Psoas muscle (tissue), 8 donors: Measurements from ENCODE around the gene RRP15. TPM values are rescaled to one million over a fixed set of nuclear protein-coding genes. Genes with fewer than 3 reads are reported as not detected.

Experiments
- ATAC-seq, 4 donors: fragments of 200-7000 bp; cut with Tn5 transposase; one replicate each; pipeline ENCODE4 v1.9.1; 2020; ENCODE audit warnings: moderate library complexity in 3 of 4, mild to moderate bottlenecking in 2 of 4
- DNase-seq, 2 donors: peaks; one replicate each; pipeline ENCODE4 v3.0.0-alpha.2; 2020
- H3K27ac ChIP-seq: fragments of 200-600 bp; one replicate; pipeline ENCODE4 v1.8.0; 2022
- H3K27me3 ChIP-seq, 3 donors: fragments of 200-600 bp in 1 of 3; one replicate each; pipeline versions ENCODE4 v1.6.1 to v1.8.0; 2013 to 2022; ENCODE audit warnings: low read length in 2 of 3, mild to moderate bottlenecking in 2 of 3, moderate library complexity in 1 of 3; ENCODE audit not compliant: insufficient read depth in 3 of 3
- H3K36me3 ChIP-seq, 2 donors: fragments of 200-600 bp in 1 of 2; one replicate each; pipeline versions ENCODE4 v1.6.1 to v1.8.0; 2013 to 2022; ENCODE audit warnings: low read depth in 1 of 2, mild to moderate bottlenecking in 1 of 2, moderate library complexity in 1 of 2; ENCODE audit not compliant: insufficient read depth in 1 of 2
- H3K4me1 ChIP-seq: fragments of 200-600 bp; one replicate; pipeline ENCODE4 v1.8.0; 2022
- H3K4me3 ChIP-seq: fragments of 200-600 bp; one replicate; pipeline ENCODE4 v1.8.0; 2022; ENCODE audit warnings: mild to moderate bottlenecking
- H3K9me3 ChIP-seq: fragments of 200-600 bp; one replicate; pipeline ENCODE4 v1.8.0; 2022
- WGBS, 3 donors: extraction: QIAGEN DNeasy Blood & Tissue Kit; methylation state at CpG; one replicate each; pipeline versions ENCODE4 v1.1.6 to v1.1.7; 2013; 5-methylcytosine and 5-hydroxymethylcytosine counted together
- intact Hi-C, 2 donors: fragments of 100-400 bp; cut with DNase I; formaldehyde crosslinking; loops; one replicate each; pipeline versions ENCODE4 v1.11.0 to v1.14.2; 2022
- polyA plus RNA-seq, 3 donors: library from polyadenylated mRNA; stranded (reverse); fragments of 200-250 nt; gene quantifications; one replicate each; pipeline ENCODE4 v1.2.3, GENCODE V29; 2013
- total RNA-seq, 4 donors: library from RNA; stranded (reverse); fragmentation: NEBNext Ultra II Directional in 2 of 4; extraction: Animal tissue kit (Norgen Biotek cat#: 25700) in 2 of 4; gene quantifications; one replicate each; pipeline versions ENCODE4 v1.2.1 to v1.2.4, GENCODE V29; 2021 to 2023
- TF ChIP-seq, protein P1 (sequence below): fragments of 200-600 bp; IDR thresholded peaks from one replicate; pipeline ENCODE4 v1.8.0; 2022; ENCODE audit warnings: antibody characterized with exemption
- donor health status: healthy with polysubstance abuse.
- donor health status: DM: no; HTN: no; CAD: no; lungs with moderate emphysema.
- donor health status: Bipolar disorder and iron deficiency.
- donor health status: healthy.
- donor health status: DM: yes; HTN: yes; CAD: no.
- donor health status: DM: no; HTN: no; CAD: no.
- donor health status: DM: no; HTN: no; CAD: no.
- donor health status: DM: yes; HTN: yes; CAD: no.

Gene RRP15
- total and polyA plus RNA-seq, 7 donors: 10.1 to 58.4 (median 32.0) TPM

DNA sequence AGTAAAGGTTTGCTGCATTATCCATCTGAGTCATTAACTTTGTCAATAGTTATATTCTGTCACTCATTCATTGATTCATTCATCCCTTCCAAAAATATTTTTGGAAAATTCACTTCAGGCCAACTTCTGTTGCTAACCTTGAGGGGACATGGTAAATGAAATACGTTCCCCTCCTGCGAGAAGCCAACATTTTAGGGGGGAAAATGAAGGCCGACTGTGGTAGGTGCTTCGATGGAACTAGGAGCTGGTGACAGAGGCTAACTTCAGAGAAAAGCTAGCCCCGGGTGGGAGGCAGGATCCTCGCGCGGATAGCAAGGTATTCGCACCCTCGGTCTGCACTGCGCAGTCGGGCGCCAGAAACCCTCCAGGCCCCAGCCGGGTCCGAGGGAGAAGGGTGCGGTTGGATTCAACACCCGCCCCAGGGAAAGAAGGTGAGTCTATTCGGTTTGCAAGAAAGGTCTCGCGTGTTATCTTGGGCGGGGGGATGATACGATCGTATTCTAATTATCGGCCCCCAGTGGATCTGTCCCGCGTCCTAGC, 646 bp upstream of the RRP15 start:
- DNase-seq: no peak
- Histone ChIP-seq H3K27me3 (peaks cover 0 to 2% (median 0%) of the 10 kb centered on the region in 3 donors), H3K9me3 (no peaks in the 10 kb centered on the region), H3K4me1 (peaks cover 26% of the 10 kb centered on the region), H3K4me3 (peak overlapping the region; percentile 75), H3K27ac (peak overlapping the region; percentile 89), H3K36me3 (peaks cover 0 to 4% of the 10 kb centered on the region in 2 donors)
- intact Hi-C loops: no loop called here
- TF ChIP-seq, protein P1, sequence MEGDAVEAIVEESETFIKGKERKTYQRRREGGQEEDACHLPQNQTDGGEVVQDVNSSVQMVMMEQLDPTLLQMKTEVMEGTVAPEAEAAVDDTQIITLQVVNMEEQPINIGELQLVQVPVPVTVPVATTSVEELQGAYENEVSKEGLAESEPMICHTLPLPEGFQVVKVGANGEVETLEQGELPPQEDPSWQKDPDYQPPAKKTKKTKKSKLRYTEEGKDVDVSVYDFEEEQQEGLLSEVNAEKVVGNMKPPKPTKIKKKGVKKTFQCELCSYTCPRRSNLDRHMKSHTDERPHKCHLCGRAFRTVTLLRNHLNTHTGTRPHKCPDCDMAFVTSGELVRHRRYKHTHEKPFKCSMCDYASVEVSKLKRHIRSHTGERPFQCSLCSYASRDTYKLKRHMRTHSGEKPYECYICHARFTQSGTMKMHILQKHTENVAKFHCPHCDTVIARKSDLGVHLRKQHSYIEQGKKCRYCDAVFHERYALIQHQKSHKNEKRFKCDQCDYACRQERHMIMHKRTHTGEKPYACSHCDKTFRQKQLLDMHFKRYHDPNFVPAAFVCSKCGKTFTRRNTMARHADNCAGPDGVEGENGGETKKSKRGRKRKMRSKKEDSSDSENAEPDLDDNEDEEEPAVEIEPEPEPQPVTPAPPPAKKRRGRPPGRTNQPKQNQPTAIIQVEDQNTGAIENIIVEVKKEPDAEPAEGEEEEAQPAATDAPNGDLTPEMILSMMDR: no peak
- ATAC-seq: peak in 2 of 4 donors; percentile 44 to 47
- 5 to 6% (median 5%) methylated on average over 26 of the region's 26 CpGs for WGBS, 3 donors

DNA sequence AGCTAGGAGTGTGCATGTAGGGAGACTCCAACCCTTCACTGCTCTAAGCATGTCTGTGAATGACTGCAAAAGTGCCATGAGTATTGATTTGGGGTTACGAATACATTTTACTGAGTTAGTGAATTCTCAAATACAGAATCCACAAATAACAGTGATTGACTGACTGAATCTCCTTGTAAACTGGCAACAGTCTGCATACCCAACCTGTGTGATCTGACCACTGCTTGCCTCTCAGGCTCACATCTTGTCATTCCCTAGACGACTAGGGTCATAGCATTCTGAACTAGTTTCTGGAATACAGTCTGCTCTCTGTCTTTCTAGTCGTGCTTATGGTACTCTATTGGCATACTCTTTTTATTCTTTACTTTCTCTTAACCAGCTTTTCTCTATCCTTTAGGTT, 7.4 kb downstream of the RRP15 start:
- TF ChIP-seq, protein P1: no peak
- no peak overlapping the region for H3K4me3 ChIP-seq
- H3K36me3 ChIP-seq: peaks cover 6 to 14% of the 10 kb centered on the region in 2 donors
- no peak overlapping the region for H3K27ac ChIP-seq
- H3K9me3 ChIP-seq: no peaks in the 10 kb centered on the region
- no peaks in the 10 kb centered on the region for H3K27me3 ChIP-seq
- no peak for DNase-seq
- 79 to 82% (median 81%) methylated on average over 3 of the region's 3 CpGs for WGBS, 3 donors
- ATAC-seq: no peak
- H3K4me1 ChIP-seq: peaks cover 29% of the 10 kb centered on the region
- intact Hi-C loops: no loop called here

DNA sequence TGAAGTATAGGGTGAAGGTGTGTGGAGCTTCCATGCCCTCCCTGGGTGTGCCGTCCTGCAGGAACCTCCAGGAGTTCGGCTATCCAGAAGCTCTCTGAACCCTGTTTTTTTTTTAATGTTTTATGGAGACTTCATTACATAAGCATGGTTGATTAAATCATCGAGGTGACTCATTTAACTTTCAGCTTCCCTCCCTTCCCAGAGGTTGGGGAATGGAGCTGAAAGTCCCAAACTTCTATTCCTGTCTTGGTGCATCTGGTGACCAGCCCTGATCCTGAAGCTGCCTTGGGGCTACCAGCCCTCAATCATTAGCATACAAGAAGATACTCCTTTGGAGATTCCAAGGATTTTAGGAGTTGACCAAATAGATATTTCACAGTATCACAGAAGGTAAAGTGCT, 9.5 kb downstream of the RRP15 start:
- Histone ChIP-seq H3K27me3 (no peaks in the 10 kb centered on the region), H3K27ac (no peak overlapping the region), H3K4me3 (no peak overlapping the region), H3K4me1 (peaks cover 18% of the 10 kb centered on the region), H3K36me3 (peaks cover 6 to 14% of the 10 kb centered on the region in 2 donors), H3K9me3 (no peaks in the 10 kb centered on the region)
- ATAC-seq (no peak), DNase-seq (no peak)
- intact Hi-C loops: no loop called here
- TF ChIP-seq, protein P1: no peak
- 89 to 94% (median 90%) methylated on average over 3 of the region's 3 CpGs for WGBS, 3 donors

DNA sequence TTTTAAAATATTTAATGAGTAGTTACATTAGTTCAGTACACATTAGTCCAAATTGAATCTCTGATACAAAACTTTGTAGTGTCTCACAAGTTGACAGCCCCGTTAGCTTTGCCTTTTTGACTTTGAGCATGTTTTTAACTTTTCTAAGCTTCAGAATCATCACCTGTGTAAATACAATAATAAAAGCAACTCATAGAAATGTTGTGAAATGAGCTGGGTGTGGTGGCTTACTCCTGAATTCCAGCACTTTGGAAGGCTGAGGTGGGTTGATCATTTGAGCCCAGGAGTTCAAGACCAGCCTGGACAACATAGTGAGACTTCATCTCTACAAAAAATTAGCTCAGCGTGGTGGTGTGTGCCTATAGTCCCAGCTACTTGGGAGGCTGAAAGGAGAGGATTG, 11.1 kb downstream of the RRP15 start:
- WGBS, 3 donors: 93 to 98% (median 97%) methylated on average over 2 of the region's 2 CpGs
- TF ChIP-seq, protein P1: no peak
- Histone ChIP-seq H3K4me3 (no peak overlapping the region), H3K9me3 (no peaks in the 10 kb centered on the region), H3K36me3 (peaks cover 6 to 14% of the 10 kb centered on the region in 2 donors), H3K27me3 (no peaks in the 10 kb centered on the region), H3K27ac (no peak overlapping the region), H3K4me1 (peaks cover 12% of the 10 kb centered on the region)
- intact Hi-C loops: no loop called here
- ATAC-seq (no peak), DNase-seq (no peak)

DNA sequence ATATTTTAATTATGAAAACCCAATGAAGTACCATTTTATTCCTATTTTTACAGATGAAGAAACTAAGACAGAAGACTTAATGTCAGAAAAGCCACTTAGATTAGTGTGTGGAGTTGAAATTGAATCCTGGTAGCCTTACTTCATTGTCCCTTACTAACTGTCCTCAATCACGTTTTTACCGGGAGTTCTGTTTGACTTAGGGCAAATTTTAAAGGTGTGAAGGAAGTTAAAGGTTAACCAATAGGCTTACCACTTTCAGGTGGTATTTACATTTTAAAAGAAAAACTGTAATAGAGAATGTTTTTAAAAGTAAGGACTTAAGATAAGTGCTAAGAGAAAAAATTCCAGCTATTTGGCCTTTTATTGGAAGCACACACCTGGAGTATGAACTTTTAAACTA, 12.4 kb downstream of the RRP15 start:
- Histone ChIP-seq H3K9me3 (no peaks in the 10 kb centered on the region), H3K27ac (no peak overlapping the region), H3K36me3 (peaks cover 6 to 17% of the 10 kb centered on the region in 2 donors), H3K4me1 (peaks cover 12% of the 10 kb centered on the region), H3K4me3 (no peak overlapping the region), H3K27me3 (no peaks in the 10 kb centered on the region)
- DNase-seq: no peak
- intact Hi-C loops: no loop called here
- 48 to 70% (median 60%) methylated on average over 2 of the region's 2 CpGs for WGBS, 3 donors
- TF ChIP-seq, protein P1: no peak
- ATAC-seq: no peak
